Adipose tissue (tissue), 3 donors: ENCODE results near the gene ZNF200. TPM values are rescaled to one million over a fixed set of nuclear protein-coding genes. Genes with fewer than 3 reads are reported as not detected.
"Not testable (repeated sequence)": the region's sequence is repeated elsewhere in the genome, so short reads cannot be mapped to it uniquely, and the experiment has no call there.

Experiments
- H3K27ac ChIP-seq: one replicate; pipeline ENCODE4 v1.5.1; 2013; ENCODE audit warnings: low read depth, low read length
- WGBS, 3 donors: extraction: QIAGEN DNeasy Blood & Tissue Kit; methylation state at CpG; one replicate each; pipeline ENCODE4 v1.1.7; 2013; 5-methylcytosine and 5-hydroxymethylcytosine counted together
- polyA plus RNA-seq, 3 donors: library from polyadenylated mRNA; stranded (reverse); fragments of 200-250 nt; gene quantifications; one replicate each; pipeline ENCODE4 v1.2.3, GENCODE V29; 2013
- donor health status: healthy with polysubstance abuse.
- donor health status: Bipolar disorder and iron deficiency.
- donor health status: healthy.

Gene ZNF200
- polyA plus RNA-seq, 3 donors = 1.9 to 4.8 (median 3.2) TPM

GRCh38 chr16:3187798-3188674, 46.9 kb downstream of the ZNF200 start, which contains the start of gene OR1F1:
OR1F1 (plus strand) TSS chr16:3188204.
- no peak within 1 kb of the TSS for H3K27ac ChIP-seq
- 2 to 3% (median 2%) methylated on average over 42 to 51 of the region's 51 CpGs for WGBS, 3 donors

- WGBS, 3 donors = 74 to 81% (median 75%) methylated on average over 23 of the region's 23 CpGs
Observed at GRCh38 chr16:3186946-3187690, 47.8 kb downstream of the ZNF200 start.

GRCh38 chr16:3183445-3184139, 51.4 kb downstream of the ZNF200 start:
- 3 to 7% (median 4%) methylated on average over 41 to 42 of the region's 42 CpGs for WGBS, 3 donors
- no peak overlapping the region for H3K27ac ChIP-seq

More at GRCh38 chr16:3186946-3187690, 47.8 kb downstream of the ZNF200 start:
- no peak overlapping the region for H3K27ac ChIP-seq

- H3K27ac ChIP-seq = no peak overlapping the region
- 1 to 2% (median 1%) methylated on average over 69 to 72 of the region's 72 CpGs for WGBS, 3 donors
Observed at GRCh38 chr16:3182608-3183444, 52.1 kb downstream of the ZNF200 start.

- 32 to 38% (median 35%) methylated on average over 8 of the region's 8 CpGs for whole genome bisulfite sequencing, 3 donors
- not testable (repeated sequence) for H3K27ac ChIP-seq
Observed at GRCh38 chr16:3182293-3182607, 52.7 kb downstream of the ZNF200 start.

- H3K27ac ChIP-seq = no peak overlapping the region
- 21 to 52% (median 25%) methylated on average over 21 of the region's 21 CpGs for WGBS, 3 donors
Observed at GRCh38 chr16:3180445-3180878, 54.5 kb downstream of the ZNF200 start.

GRCh38 chr16:3179651-3180050, 55.3 kb downstream of the ZNF200 start:
- no peak overlapping the region for H3K27ac ChIP-seq
- WGBS, 3 donors = 63 to 81% (median 70%) methylated on average over 8 of the region's 8 CpGs

GRCh38 chr16:3175157-3176093, 59.5 kb downstream of the ZNF200 start:
- WGBS, 3 donors = 10 to 16% (median 14%) methylated on average over 36 to 39 of the region's 39 CpGs
- no peak overlapping the region for H3K27ac ChIP-seq

- 18 to 21% (median 19%) methylated on average over 28 of the region's 28 CpGs for WGBS, 3 donors
Observed at GRCh38 chr16:3174618-3175148, 60.3 kb downstream of the ZNF200 start.

GRCh38 chr16:3173892-3174617, 60.9 kb downstream of the ZNF200 start:
- 5 to 7% (median 6%) methylated on average over 24 of the region's 24 CpGs for WGBS, 3 donors
- no peak overlapping the region for H3K27ac ChIP-seq

More at GRCh38 chr16:3174618-3175148, 60.3 kb downstream of the ZNF200 start:
- H3K27ac ChIP-seq = no peak overlapping the region

Other genes starting within 250 kb of the ZNF200 start
- gene CLDN9, start 222.2 kb downstream of the ZNF200 start, polyA plus RNA-seq = 1 to 10 TPM in 1 of 3 donors, under 1 TPM in 1, not detected in 1; 0.30 to 2.8 TPM
- under 1 TPM in 1 of 3 donors, not detected in 2; 0.86 TPM for gene CLDN6, start 217.0 kb downstream of the ZNF200 start, polyA plus RNA-seq
- 100 to 1,000 TPM in 1 of 3 donors, 10 to 100 TPM in 2; 23.7 to 149 (median 50.2) TPM for gene TNFRSF12A, start 214.8 kb downstream of the ZNF200 start, polyA plus RNA-seq
- 100 to 1,000 TPM in 1 of 3 donors, 10 to 100 TPM in 2; 28.0 to 107 (median 55.0) TPM for gene HCFC1R1, start 211.2 kb downstream of the ZNF200 start, polyA plus RNA-seq
- gene THOC6, start 211.1 kb downstream of the ZNF200 start, polyA plus RNA-seq = 10 to 100 TPM; 11.3 to 25.2 (median 24.8) TPM
- 10 to 100 TPM in 1 of 3 donors, 1 to 10 TPM in 1, under 1 TPM in 1; 0.45 to 77.9 (median 2.8) TPM for gene BICDL2, start 198.2 kb downstream of the ZNF200 start, polyA plus RNA-seq
- 10 to 100 TPM in 2 of 3 donors, under 1 TPM in 1; 0.84 to 57.3 (median 11.4) TPM for gene MMP25, start 188.6 kb downstream of the ZNF200 start, polyA plus RNA-seq
- gene IL32, start 169.5 kb downstream of the ZNF200 start, polyA plus RNA-seq = 100 to 1,000 TPM in 1 of 3 donors, 10 to 100 TPM in 2; 77.7 to 209 (median 87.0) TPM
- gene ZSCAN10, start 135.9 kb downstream of the ZNF200 start, polyA plus RNA-seq = not detected
- gene ZNF205, start 122.6 kb downstream of the ZNF200 start, polyA plus RNA-seq = 10 to 100 TPM in 2 of 3 donors, 1 to 10 TPM in 1; 8.7 to 16.0 (median 13.2) TPM
- gene ZNF213, start 100.1 kb downstream of the ZNF200 start, polyA plus RNA-seq = 1 to 10 TPM; 5.1 to 6.6 (median 5.2) TPM
- gene OR1F1, start 47.0 kb downstream of the ZNF200 start, polyA plus RNA-seq = not detected
- 1 to 10 TPM in 2 of 3 donors, under 1 TPM in 1; 0.18 to 2.8 (median 2.1) TPM for gene MEFV, start 21.5 kb upstream of the ZNF200 start, polyA plus RNA-seq
- gene ZNF263, start 48.3 kb upstream of the ZNF200 start, polyA plus RNA-seq = 10 to 100 TPM; 11.9 to 25.7 (median 15.9) TPM
- gene TIGD7, start 70.3 kb upstream of the ZNF200 start, polyA plus RNA-seq = 1 to 10 TPM; 1.2 to 2.1 (median 2.0) TPM
- 10 to 100 TPM in 2 of 3 donors, 1 to 10 TPM in 1; 8.1 to 15.0 (median 10.4) TPM for gene ZNF75A, start 70.3 kb upstream of the ZNF200 start, polyA plus RNA-seq
- under 1 TPM in 2 of 3 donors, not detected in 1; 0.03 to 0.09 TPM for gene OR2C1, start 120.7 kb upstream of the ZNF200 start, polyA plus RNA-seq
- gene ZSCAN32, start 165.8 kb upstream of the ZNF200 start, polyA plus RNA-seq = 10 to 100 TPM in 1 of 3 donors, 1 to 10 TPM in 2; 4.5 to 10.1 (median 6.0) TPM
- 1 to 10 TPM; 3.4 to 4.7 (median 4.3) TPM for gene ZNF174, start 166.1 kb upstream of the ZNF200 start, polyA plus RNA-seq
- gene ZNF597, start 208.3 kb upstream of the ZNF200 start, polyA plus RNA-seq = 1 to 10 TPM in 2 of 3 donors, under 1 TPM in 1; 0.58 to 1.5 (median 1.0) TPM
- 10 to 100 TPM; 25.0 to 32.4 (median 25.9) TPM for gene NAA60, start 208.5 kb upstream of the ZNF200 start, polyA plus RNA-seq